HG03565 (cell line): ENCODE data around the gene ALDH1A1.
"Not testable (repeated sequence)": the region's sequence is repeated elsewhere in the genome, so short reads cannot be mapped to it uniquely, and the experiment has no call there.

Experiments
- ATAC-seq: cut with Tn5 transposase; IDR thresholded peaks from one replicate; pipeline ENCODE4 v1.9.1; 2021; ENCODE audit warnings: mild to moderate bottlenecking, moderate library complexity; ENCODE audit not compliant: unreplicated experiment

The ALDH1A1 gene

GRCh38 chr9:72945391-72945790 is 7.5 kb downstream of the ALDH1A1 start:
- ATAC-seq = no peak

- no peak for ATAC-seq
Observed at GRCh38 chr9:72943844-72944462, 8.9 kb downstream of the ALDH1A1 start.

DNA sequence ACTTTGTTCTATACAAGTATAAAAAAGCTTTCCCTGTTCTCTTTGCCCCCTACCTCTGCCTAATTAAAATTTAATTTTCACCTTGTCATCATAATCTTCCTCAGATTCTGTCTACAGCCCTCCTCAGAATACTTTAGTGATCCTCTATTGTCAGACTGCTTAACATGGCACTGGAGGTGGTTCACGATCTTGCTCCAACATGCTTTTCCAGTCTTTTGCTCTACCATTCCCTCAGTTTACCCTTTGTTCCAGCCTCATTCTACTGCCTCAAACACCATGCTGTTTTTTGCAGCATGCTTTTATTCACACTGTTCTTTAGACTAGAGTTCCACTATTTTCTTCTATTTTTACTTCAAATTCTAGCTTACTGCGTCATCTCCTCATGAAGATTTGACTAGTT is 10.4 kb downstream of the ALDH1A1 start:
- no peak for ATAC-seq

GRCh38 chr9:72939581-72939980 is 13.3 kb downstream of the ALDH1A1 start:
- not testable (repeated sequence) for ATAC-seq

DNA sequence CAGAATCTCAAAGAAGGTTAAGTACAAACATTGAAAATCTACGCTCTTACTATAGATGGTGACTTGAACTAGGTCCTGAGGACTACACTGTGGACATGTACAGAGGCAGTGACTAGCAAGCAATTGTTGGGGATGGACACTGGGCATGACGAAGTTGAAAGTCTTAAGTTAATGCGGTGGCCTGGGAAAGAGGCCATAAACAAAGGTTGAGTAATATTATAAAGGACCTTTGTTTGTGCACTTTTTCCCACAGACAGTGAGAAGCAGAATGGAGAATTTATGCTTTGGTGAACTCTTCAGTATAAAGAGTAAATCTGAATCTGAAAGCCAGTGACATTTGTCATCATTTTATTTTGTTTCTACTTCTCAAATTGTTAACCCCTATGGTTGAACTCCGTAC is 15.3 kb downstream of the ALDH1A1 start:
- ATAC-seq = no peak

DNA sequence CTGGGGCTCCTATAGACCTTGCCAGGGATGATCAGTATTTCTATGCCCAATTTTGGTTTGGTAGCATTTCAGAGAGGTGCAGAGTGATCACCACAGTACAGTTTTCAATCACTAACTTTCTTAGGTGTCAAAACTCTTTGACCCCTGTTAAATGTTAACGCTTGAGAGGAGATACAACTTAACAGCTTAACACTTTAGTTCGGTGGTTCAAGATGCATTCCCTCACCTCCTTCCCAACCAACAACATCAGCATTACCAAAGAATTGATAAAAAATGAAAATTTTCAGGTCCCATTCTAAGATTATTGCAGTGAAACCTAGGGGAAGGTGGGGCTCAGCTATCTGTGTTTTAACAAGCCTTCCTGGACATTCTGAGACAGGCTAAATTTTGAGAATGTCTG is 16.2 kb downstream of the ALDH1A1 start:
- no peak for ATAC-seq

- no peak for ATAC-seq
Observed at GRCh38 chr9:72936266-72936665, 16.6 kb downstream of the ALDH1A1 start.

GRCh38 chr9:72935595-72935994 is 17.3 kb downstream of the ALDH1A1 start:
- no peak for ATAC-seq

- ATAC-seq = no peak
Observed at GRCh38 chr9:72933730-72934665, 18.9 kb downstream of the ALDH1A1 start.

GRCh38 chr9:72932619-72933018 is 20.2 kb downstream of the ALDH1A1 start:
- no peak for ATAC-seq

DNA sequence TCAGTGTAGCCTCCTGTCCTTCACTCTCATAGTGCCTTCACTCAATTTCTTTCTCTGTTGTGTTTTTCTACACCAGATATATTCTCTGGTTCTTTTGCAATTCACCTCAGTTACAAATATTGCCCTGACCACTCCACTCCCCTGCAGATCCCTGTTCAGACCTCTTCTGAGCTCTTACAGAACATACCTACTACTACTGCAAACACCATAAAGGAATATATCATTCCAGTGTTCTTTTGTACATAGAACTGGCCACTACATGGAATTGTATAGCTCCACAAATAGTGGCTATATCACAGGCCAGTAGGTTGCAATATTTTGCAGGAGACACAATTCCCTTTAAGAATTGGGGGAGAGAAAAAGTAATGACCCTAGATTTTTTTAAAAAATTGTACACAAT is 21.0 kb downstream of the ALDH1A1 start:
- no peak for ATAC-seq

DNA sequence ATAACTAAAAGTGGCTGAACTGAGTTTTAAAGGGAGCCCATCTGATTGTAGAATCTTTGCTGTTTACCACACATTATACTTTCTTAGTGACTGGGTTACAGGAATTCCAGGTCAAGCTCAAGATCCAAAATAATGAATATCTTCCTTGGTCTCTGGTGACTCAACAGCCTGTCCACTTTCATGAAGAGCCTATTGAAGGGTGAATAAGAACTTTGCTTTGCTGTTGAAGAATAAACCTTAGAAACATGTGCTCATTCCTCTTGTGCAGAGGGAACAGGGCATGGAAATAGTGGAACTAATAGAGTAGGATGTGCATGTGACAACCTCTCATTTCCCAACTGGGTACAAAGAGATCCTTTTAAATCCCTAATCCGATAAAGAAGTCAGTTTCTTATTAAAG is 21.4 kb downstream of the ALDH1A1 start:
- no peak for ATAC-seq

GRCh38 chr9:72930828-72931227 is 22.0 kb downstream of the ALDH1A1 start:
- ATAC-seq = no peak

DNA sequence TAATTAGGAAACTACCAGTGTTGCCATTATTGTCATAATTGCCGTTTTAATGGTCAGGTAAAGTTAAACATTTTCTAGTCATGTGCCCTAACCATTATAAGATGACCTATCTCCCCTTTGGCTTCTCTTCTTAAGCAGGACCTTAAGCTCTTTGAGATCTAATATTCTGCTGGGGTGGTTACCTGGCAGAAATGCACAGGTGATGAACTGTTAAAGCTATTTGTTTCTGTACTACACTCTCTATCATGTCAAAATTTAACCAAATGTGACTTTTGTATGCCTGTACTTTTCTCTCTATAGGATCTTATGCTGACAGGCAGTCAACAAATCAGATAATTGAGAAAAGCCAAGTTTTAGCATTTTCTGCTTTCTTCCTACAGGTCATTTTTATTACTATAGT is 23.3 kb downstream of the ALDH1A1 start:
- no peak for ATAC-seq

DNA sequence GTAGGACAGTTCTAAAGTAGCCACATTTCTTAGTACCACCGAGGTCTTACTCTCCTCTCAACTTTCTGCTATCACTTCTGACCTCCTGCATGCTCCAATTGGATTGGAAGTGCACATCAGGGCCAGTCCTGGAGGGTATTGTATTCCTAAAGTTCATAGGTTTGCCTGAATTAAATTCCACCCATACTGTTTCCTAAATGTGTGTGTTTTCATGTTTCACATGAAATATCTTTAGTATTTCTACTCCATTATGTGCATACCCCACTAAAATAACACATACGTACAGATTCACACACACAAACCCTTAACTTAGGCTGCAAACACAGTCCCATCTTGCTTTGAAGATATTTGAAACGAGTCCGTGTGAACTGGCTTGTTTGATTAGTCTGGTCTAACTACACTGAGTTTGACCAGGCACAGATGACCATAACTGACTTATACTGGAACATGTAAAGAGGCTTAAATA is 24.8 kb downstream of the ALDH1A1 start:
- ATAC-seq = no peak

- ATAC-seq = no peak
Observed at GRCh38 chr9:72926506-72926905, 26.3 kb downstream of the ALDH1A1 start.

GRCh38 chr9:72925891-72926290 is 27.0 kb downstream of the ALDH1A1 start:
- ATAC-seq = no peak

DNA sequence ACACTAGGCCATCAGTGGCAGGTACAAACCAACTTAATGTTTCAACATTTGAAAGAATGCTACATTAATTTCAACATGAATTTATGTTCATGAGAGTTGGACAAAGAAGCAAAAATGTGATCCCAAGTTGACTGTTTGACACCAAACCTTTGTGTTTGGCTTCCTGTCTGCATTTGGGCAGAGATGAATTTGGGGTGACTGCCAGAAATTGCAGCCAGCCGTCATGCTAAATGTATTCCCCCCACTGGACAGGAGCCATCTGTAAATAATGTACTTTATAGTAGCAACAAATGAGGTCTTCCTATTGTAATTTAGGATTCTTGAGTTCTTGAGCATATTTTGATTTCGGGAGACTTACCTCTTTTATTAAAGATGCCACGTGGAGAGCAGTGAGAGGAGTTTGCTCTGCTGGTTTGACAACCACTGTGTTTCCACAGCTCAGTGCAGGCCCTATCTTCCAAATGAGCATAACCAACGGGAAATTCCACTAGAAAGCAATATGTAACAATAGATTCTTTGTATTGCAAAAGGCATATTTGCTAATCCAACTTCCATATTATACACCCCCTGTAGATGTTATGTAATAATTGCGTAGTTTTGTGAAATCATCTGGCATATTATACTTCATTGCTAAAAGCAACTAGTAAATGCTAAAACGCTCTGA is 27.6 kb downstream of the ALDH1A1 start:
- no peak for ATAC-seq

DNA sequence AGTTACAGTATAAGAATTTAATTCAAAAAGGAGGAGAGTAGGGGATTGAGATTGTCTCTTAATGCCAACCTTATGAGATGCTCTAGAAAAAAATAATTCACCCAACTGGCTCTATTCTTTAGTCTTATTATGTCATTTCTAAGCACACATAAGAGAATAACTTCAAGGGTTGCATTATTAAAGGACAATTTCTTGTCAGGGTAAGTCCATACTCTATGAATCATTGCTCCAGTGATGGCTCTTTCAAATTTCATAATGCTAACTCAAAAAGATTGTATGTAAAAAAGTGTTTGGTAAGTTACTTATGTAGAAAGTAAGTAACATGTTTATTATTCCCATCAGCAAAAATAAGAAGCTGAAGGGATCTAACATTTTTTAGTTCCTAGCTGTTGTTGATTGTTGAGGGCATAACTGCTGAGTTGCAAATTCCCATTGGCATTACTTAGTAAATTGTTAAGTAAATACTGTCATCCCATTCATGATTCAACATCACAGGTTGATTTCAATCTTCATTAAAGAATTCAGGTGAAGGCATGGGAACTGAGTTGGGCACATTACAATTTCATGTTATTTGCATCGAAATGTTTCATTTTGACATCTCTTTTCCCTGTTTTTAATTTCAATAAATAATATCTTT is 28.6 kb downstream of the ALDH1A1 start:
- ATAC-seq = no peak

DNA sequence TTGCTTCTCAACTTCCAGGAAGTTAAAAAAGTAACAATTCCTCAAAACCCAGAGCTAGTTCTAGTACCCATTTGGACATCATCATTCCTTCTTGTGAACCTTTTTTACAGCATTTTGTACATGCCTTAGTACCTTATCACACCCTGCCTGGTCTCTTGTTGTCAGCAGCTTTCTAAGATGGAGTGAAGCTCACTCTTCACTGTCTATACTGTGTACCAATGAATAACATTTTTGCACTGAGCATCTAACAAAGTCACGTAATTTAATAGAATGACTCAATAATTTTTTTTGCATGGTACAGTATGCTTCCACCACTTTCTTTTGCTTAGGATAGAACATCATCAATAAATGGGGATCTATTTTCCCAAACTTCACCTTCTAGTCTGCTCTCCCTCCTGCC is 29.8 kb downstream of the ALDH1A1 start:
- no peak for ATAC-seq
